Activated T-helper 17 cell treated with anti-CD3 and anti-CD28 coated beads, Interleukin-2, amount 50 U/mL, for 72 hours (primary cell): Measurements from ENCODE around the gene NDUFS8. TPM values are rescaled to one million over a fixed set of nuclear protein-coding genes. Genes with fewer than 3 reads are reported as not detected.
A peak's percentile ranks its signal among the peaks of the same experiment; 100 is the strongest.

Source experiments
- ATAC-seq: fragments of 150-1000 bp; cut with Tn5 transposase; replicated peaks from 2 replicates; pipeline ENCODE4 v1.10.0; 2021; ENCODE audit warnings: mild to moderate bottlenecking, moderate library complexity
- H3K27ac Mint-ChIP-seq: one replicate; pipeline ENCODE4 v1.8.0; 2022; ENCODE audit warnings: mixed read lengths
- H3K27me3 Mint-ChIP-seq: one replicate; pipeline ENCODE4 v1.8.0; 2022; ENCODE audit warnings: mixed read lengths
- H3K36me3 Mint-ChIP-seq: one replicate; pipeline ENCODE4 v1.8.0; 2022; ENCODE audit warnings: low read depth, mild to moderate bottlenecking, mixed read lengths
- H3K4me1 Mint-ChIP-seq: one replicate; pipeline ENCODE4 v1.8.0; 2022; ENCODE audit warnings: mixed read lengths
- H3K4me3 Mint-ChIP-seq: one replicate; pipeline ENCODE4 v1.8.0; 2022; ENCODE audit warnings: mild to moderate bottlenecking, mixed read lengths
- H3K9me3 Mint-ChIP-seq: one replicate; pipeline ENCODE4 v1.8.0; 2022; ENCODE audit warnings: mixed read lengths
- total RNA-seq, 2 donors: library from RNA; stranded (reverse); gene quantifications; one replicate each; pipeline ENCODE4 v1.2.3, GENCODE V29; 2022

NDUFS8 gene
- total RNA-seq, 2 donors from 2014 or later = 75.0 to 131 TPM

- no peak for ATAC-seq
- H3K36me3 Mint-ChIP-seq = no peaks in the 10 kb centered on the region
- H3K4me3 Mint-ChIP-seq = no peak overlapping the region
- H3K27ac Mint-ChIP-seq = no peak overlapping the region
- no peaks in the 10 kb centered on the region for H3K9me3 Mint-ChIP-seq
- H3K4me1 Mint-ChIP-seq = no peaks in the 10 kb centered on the region
- no peaks in the 10 kb centered on the region for H3K27me3 Mint-ChIP-seq
Measured at GRCh38 chr11:68017980-68018729, 12.3 kb upstream of the NDUFS8 start.

- no peaks in the 10 kb centered on the region for H3K36me3 Mint-ChIP-seq
- H3K4me3 Mint-ChIP-seq = no peak overlapping the region
- no peaks in the 10 kb centered on the region for H3K9me3 Mint-ChIP-seq
- H3K27me3 Mint-ChIP-seq = no peaks in the 10 kb centered on the region
- ATAC-seq = no peak
- no peak overlapping the region for H3K27ac Mint-ChIP-seq
- no peaks in the 10 kb centered on the region for H3K4me1 Mint-ChIP-seq
Measured at GRCh38 chr11:68018730-68019190, 11.7 kb upstream of the NDUFS8 start.

GRCh38 chr11:68019486-68019885 lies 11.0 kb upstream of the NDUFS8 start:
- Mint-ChIP-seq H3K27ac (no peak overlapping the region), H3K9me3 (no peaks in the 10 kb centered on the region), H3K36me3 (no peaks in the 10 kb centered on the region), H3K4me1 (no peaks in the 10 kb centered on the region), H3K27me3 (no peaks in the 10 kb centered on the region), H3K4me3 (no peak overlapping the region)
- ATAC-seq = no peak

GRCh38 chr11:68020575-68020974 lies 9.9 kb upstream of the NDUFS8 start:
- H3K4me1 Mint-ChIP-seq = no peaks in the 10 kb centered on the region
- no peak for ATAC-seq
- no peaks in the 10 kb centered on the region for H3K27me3 Mint-ChIP-seq
- H3K4me3 Mint-ChIP-seq = no peak overlapping the region
- no peaks in the 10 kb centered on the region for H3K36me3 Mint-ChIP-seq
- no peaks in the 10 kb centered on the region for H3K9me3 Mint-ChIP-seq
- no peak overlapping the region for H3K27ac Mint-ChIP-seq

- no peaks in the 10 kb centered on the region for H3K36me3 Mint-ChIP-seq
- H3K27ac Mint-ChIP-seq = no peak overlapping the region
- no peak overlapping the region for H3K4me3 Mint-ChIP-seq
- no peak for ATAC-seq
- H3K4me1 Mint-ChIP-seq = no peaks in the 10 kb centered on the region
- H3K27me3 Mint-ChIP-seq = no peaks in the 10 kb centered on the region
- H3K9me3 Mint-ChIP-seq = no peaks in the 10 kb centered on the region
Measured at GRCh38 chr11:68021167-68021787, 9.2 kb upstream of the NDUFS8 start.

GRCh38 chr11:68022531-68022930 lies 8.0 kb upstream of the NDUFS8 start:
- no peak overlapping the region for H3K27ac Mint-ChIP-seq
- H3K4me3 Mint-ChIP-seq = no peak overlapping the region
- ATAC-seq = no peak
- no peaks in the 10 kb centered on the region for H3K36me3 Mint-ChIP-seq
- no peaks in the 10 kb centered on the region for H3K4me1 Mint-ChIP-seq
- no peaks in the 10 kb centered on the region for H3K9me3 Mint-ChIP-seq
- H3K27me3 Mint-ChIP-seq = no peaks in the 10 kb centered on the region

- H3K27me3 Mint-ChIP-seq = no peaks in the 10 kb centered on the region
- no peaks in the 10 kb centered on the region for H3K4me1 Mint-ChIP-seq
- H3K9me3 Mint-ChIP-seq = no peaks in the 10 kb centered on the region
- no peak overlapping the region for H3K27ac Mint-ChIP-seq
- H3K36me3 Mint-ChIP-seq = no peaks in the 10 kb centered on the region
- no peak overlapping the region for H3K4me3 Mint-ChIP-seq
- ATAC-seq = no peak
Measured at GRCh38 chr11:68024508-68024907, 6.0 kb upstream of the NDUFS8 start.

- H3K27ac Mint-ChIP-seq = no peak overlapping the region
- ATAC-seq = no peak
- H3K4me3 Mint-ChIP-seq = no peak overlapping the region
- H3K9me3 Mint-ChIP-seq = no peaks in the 10 kb centered on the region
- H3K36me3 Mint-ChIP-seq = no peaks in the 10 kb centered on the region
- H3K4me1 Mint-ChIP-seq = no peaks in the 10 kb centered on the region
- H3K27me3 Mint-ChIP-seq = no peaks in the 10 kb centered on the region
Measured at GRCh38 chr11:68025047-68025446, 5.4 kb upstream of the NDUFS8 start.

GRCh38 chr11:68026391-68027105 lies 3.9 kb upstream of the NDUFS8 start:
- Mint-ChIP-seq H3K4me1 (peaks cover 2% of the 10 kb centered on the region), H3K9me3 (no peaks in the 10 kb centered on the region), H3K4me3 (no peak overlapping the region), H3K27ac (no peak overlapping the region), H3K36me3 (no peaks in the 10 kb centered on the region), H3K27me3 (no peaks in the 10 kb centered on the region)
- no peak for ATAC-seq

- no peak overlapping the region for H3K27ac Mint-ChIP-seq
- H3K36me3 Mint-ChIP-seq = no peaks in the 10 kb centered on the region
- ATAC-seq = no peak
- no peak overlapping the region for H3K4me3 Mint-ChIP-seq
- no peaks in the 10 kb centered on the region for H3K9me3 Mint-ChIP-seq
- H3K27me3 Mint-ChIP-seq = no peaks in the 10 kb centered on the region
- peaks cover 6% of the 10 kb centered on the region for H3K4me1 Mint-ChIP-seq
Measured at GRCh38 chr11:68027667-68028066, 2.8 kb upstream of the NDUFS8 start.

- Mint-ChIP-seq H3K27me3 (no peaks in the 10 kb centered on the region), H3K4me3 (peak overlapping the region; percentile 88), H3K27ac (peak overlapping the region; percentile 20), H3K4me1 (peaks cover 6% of the 10 kb centered on the region), H3K9me3 (no peaks in the 10 kb centered on the region), H3K36me3 (peaks cover 5% of the 10 kb centered on the region)
- ATAC-seq = no peak
Measured at GRCh38 chr11:68028802-68029545, 1.5 kb upstream of the NDUFS8 start.

GRCh38 chr11:68031144-68031464 lies 623 bp downstream of the NDUFS8 start:
- peak overlapping the region; percentile 84 for H3K27ac Mint-ChIP-seq
- H3K4me1 Mint-ChIP-seq = peaks cover 6% of the 10 kb centered on the region

GRCh38 chr11:68032003-68032402 lies 1.5 kb downstream of the NDUFS8 start:
- ATAC-seq = no peak
- peak overlapping the region; percentile 84 for H3K27ac Mint-ChIP-seq

More at GRCh38 chr11:68031144-68031464, 623 bp downstream of the NDUFS8 start:
- Mint-ChIP-seq H3K36me3 (peaks cover 9% of the 10 kb centered on the region), H3K27me3 (no peaks in the 10 kb centered on the region), H3K4me3 (peak overlapping the region; percentile 88), H3K9me3 (no peaks in the 10 kb centered on the region)
- ATAC-seq = no peak

GRCh38 chr11:68032997-68033707 lies 2.7 kb downstream of the NDUFS8 start:
- Mint-ChIP-seq H3K27me3 (no peaks in the 10 kb centered on the region), H3K36me3 (peaks cover 14% of the 10 kb centered on the region), H3K4me3 (no peak overlapping the region), H3K9me3 (no peaks in the 10 kb centered on the region), H3K27ac (no peak overlapping the region), H3K4me1 (peaks cover 12% of the 10 kb centered on the region)
- ATAC-seq = no peak

More at GRCh38 chr11:68032003-68032402, 1.5 kb downstream of the NDUFS8 start:
- peak overlapping the region; percentile 88 for H3K4me3 Mint-ChIP-seq
- H3K9me3 Mint-ChIP-seq = no peaks in the 10 kb centered on the region
- no peaks in the 10 kb centered on the region for H3K27me3 Mint-ChIP-seq
- H3K36me3 Mint-ChIP-seq = peaks cover 13% of the 10 kb centered on the region
- peaks cover 9% of the 10 kb centered on the region for H3K4me1 Mint-ChIP-seq
